ENCODE measurements around the gene TAF3.
"Not testable (repeated sequence)": the region's sequence is repeated elsewhere in the genome, so short reads cannot be mapped to it uniquely, and the experiment has no call there.

The TAF3 gene

DNA sequence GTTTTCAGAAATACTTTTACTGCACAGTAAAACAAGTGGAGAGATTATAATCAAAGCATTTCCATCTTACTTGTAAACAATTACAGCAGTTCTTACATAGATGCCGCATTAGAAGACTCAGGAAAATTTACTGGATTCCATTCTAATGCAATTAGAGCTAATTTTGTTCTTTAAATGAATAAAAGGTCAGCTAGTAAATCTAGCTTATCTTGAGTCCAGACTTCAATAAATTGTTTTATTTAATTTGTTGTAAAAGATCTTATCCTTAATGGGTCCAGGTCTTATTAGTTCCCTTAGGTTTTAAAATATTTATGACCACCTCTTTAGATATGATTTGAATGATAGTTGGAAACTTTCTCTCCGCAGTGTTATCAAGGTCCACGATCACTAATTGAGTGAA is 166.0 kb downstream of the TAF3 start:
- no peak for DNase-seq

DNA sequence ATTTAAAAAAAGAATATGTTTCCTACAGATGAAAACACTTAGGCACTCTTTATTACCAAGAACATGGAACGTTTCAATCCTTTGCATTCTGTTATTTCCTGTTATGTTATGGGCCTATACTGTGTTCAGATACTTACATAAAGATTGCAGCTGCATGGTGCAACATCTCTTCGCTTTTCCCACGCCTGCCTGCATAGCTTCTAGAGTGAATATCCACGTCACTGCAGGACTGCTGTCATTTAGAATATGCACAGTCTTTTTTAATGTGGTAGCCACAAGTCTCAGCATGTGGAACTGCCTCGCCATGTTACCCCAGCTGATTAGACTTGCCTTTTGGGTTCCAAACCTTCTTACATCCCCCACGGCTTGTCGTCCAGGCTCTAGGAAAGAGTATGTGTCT is 166.6 kb downstream of the TAF3 start:
- no peak for DNase-seq

DNA sequence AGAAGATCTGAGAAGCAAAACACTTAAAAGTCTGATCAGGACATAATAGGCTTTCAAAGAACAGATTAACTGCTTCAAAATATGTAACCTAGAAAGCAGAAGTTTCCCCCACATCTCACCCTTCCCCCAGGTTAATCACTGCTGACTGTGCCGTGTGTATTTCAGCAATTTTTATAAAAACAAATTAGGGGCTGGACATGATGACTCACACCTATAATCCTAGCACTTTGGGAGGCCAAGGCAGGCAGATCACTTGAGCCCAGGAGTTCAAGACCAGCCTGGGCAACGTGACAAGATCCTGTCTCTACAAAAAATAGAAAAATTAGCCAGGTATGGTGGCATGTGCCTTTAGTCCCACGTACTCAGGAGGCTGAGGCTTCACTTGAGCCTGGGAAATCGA is 168.5 kb downstream of the TAF3 start:
- no peak for DNase-seq

DNA sequence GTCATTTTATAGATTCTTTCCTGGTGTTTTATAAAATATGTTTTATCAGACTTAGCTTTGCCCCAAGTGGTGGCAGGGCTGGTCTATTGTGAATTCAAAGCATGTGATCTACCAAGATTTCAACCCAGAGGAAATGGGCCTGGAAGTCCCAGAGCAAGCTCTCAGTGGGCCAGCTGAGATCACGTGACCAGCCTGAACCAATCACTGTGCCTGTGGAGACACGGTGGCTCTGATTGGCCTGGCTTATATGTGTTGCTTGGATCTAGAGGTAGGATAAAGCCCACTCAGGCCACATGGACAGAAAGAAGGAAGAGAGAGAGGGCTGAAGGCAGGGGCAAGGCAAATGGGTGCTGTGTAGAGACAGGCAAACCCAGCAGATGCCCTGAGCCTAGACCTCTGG is 170.7 kb downstream of the TAF3 start:
- no peak for DNase-seq

DNA sequence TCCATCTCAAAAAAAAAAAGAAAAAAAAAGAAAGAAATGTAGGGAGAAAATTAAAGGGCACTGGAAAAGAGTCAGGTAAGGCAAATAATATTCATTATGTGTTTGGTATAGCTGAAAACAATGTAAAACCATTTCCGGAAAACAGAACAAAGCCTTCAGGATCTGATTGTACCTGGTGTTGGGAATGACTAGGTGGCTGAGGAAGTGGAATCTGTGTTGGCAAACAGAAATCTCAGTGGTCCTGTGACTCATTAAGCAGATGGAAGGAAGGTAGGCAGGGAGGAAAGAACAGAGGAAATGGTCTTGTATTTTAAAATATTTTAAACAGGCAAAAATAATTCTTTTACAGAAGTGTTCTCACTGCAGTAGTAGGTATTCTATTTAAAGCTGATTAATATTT is 180.5 kb downstream of the TAF3 start:
- DNase-seq: no peak

DNA sequence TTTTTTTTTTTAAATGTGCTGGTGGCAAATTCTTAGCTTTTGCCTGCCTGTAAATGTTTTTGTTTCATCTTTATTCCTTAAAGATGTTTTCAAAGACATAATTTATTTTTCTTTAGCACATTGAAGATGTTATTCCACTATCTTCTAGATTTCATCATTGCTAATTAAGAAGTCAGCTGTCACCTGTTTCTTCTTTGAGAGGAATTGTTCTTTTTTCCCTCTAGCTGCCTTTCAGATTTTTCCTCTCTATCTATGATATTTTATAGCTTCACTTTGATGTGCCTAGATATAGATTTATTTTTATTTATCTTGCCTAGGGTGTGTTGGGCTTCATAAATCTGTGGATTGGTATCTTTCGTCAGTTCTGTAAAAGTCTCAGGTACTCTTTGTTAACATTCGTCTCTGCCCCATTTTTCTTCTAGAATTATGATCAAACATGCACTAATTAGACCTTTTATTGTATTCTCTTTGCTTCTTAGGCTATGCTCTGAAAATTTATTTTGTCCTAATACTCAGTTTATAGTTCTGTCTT is 186.2 kb downstream of the TAF3 start:
- no peak for DNase-seq

DNA sequence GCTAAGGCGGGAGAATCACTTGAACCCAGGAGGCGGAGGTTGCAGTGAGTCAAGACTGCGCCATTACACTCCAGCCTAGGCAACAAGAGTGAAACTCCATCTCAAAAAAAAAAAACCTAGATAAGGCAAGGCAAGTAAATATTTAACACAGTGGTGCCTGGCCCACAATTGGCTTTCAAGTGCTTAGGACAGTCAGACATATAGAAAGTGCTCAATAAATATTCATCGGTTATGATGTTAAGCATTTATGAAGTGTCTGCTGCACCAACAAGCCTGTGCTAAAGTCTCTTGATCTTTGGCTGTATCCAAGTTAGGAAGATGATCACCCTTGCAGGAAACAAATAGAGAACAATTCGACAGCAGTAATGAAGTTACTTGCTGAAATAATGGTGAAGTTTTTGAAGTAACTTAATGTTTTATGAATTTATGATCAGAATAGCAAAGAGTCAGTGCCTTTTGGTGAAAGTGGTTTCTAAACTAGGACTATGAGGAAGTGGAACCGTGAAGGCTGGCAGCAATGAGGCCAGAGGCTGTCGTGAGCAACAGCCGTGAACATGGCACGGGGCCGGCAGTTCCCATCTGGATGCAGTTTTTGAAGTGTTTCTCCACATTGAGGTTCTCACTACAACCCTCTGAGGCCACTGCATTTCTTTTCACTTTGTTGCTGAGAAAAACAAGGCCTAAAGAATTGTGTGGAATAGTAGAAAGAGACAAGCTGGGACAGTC is 188.1 kb downstream of the TAF3 start:
- no peak for DNase-seq

DNA sequence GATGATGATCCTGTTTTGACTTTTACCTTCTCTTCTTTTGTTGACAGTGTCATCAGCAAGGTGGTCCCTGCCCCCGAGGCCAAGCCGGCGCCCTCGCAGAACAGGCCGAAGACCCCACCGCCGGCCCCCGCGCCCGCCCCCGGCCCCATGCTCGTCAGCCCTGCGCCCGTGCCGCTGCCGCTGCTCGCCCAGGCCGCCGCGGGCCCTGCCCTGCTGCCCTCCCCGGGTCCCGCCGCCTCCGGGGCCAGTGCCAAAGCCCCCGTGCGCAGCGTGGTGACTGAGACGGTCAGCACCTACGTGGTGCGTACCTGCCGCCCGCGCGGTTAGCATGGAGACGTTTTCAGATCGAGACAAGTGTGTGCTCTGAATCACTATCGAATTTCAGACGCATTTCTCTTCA is 190.7 kb downstream of the TAF3 start:
- no peak for DNase-seq

DNA sequence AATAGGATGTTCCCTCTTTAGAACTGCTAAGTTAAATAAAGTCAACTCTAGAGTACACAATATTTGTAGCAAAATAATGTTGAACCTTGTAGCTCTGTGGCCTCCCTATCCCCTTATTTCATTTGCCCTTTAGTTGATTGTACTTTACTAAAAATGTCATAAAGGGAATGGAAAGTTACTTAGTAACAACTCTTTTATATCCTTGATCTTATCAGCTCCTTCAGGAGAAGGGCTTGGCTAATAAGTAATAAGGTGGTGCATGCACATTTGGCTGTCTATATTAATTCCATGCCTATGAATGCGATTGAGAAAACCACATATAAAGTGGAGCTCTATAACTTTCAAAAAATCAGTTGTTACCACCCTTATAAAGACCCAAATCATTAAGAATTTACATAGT is 194.7 kb downstream of the TAF3 start:
- no peak for DNase-seq

DNA sequence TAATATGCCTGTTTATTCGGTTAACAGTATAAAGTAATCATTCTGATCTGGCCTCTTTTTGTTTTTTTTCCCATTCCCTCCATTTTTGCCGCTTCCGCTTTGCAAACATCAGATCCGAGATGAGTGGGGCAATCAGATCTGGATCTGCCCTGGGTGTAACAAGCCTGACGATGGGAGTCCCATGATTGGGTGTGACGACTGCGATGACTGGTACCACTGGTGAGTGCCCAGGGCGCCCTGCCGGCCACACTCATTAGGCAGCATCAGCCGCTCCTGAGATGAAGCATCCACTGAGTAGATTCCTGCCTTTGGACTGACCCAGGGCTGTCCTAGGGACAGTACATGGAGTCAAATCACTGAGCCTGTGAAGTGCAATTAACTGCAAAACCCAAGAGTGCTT is 195.3 kb downstream of the TAF3 start:
- no peak for DNase-seq

DNA sequence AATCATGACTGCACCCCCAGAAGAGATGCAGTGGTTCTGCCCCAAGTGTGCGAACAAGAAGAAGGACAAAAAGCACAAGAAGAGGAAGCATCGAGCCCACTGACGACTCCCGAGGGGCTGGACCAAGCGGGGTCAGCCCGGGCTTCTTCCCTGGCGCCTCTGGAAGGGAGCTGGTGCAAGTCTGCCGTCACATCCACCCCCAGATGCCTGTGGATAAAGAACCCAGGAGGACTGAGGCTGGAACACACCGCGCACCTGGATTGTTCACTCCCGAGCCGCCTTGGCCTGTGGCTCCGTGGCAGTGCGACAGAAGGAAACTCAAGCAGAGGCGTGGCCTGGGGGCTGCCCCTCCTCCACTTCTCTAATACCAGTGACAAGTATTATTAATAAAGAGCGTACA is 196.3 kb downstream of the TAF3 start:
- no peak for DNase-seq

DNA sequence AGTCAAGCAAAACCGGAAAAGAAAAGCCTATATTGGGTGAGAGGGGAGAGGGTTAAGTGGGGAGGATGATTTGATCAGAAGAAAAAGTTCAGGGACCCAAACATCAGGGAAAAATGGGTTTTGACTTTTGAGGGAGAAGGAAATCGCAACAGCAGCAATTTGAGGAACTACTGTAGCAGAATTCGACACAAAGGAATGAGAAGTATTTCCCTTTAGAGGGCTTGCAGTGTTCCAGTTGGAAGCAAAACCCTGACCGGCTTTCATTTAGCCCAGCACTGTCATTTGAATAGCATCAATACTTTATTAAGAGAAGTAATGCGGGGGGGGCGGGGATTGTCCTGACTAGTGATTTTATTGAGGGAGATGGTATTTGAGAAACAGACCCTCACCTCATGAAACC is 199.0 kb downstream of the TAF3 start:
- DNase-seq: no peak

DNA sequence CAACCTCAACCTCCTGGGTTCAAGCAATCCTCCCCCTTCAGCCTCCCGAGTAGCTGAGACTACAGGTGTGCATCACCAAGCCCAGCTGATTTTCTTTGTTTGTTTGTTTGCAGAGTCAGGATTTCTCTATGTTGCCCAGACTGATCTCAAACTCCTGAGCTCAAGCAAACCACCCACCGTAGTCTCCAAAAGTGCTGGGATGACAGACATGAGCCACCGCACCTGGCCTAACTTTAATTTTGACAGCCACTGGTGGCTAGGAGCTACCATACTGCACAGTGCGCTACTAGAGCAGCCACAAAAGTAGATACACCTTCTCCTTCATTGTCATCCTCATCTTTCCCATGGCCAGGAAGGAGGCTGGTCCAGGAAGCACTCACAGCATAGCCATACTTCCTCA is 205.0 kb downstream of the TAF3 start:
- no peak for DNase-seq

DNA sequence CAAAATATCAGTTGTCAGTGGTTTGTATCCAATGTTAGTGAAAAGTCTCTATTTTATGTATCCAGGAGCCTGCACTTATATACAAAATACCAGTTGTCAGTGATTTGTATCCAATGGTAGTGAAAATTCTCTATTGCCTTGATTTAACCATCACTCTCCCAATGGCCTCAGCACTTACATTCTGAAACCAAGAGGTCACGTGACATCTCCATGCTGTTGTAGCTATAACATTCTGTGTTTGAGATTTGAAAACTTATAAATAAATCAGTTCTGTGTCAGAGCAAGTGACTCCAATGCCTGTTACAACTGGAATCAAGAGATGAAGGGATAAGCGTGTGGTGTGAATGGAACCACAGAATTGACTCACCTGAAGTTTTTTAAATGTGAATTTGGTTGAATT is 205.5 kb downstream of the TAF3 start:
- DNase-seq: no peak

DNA sequence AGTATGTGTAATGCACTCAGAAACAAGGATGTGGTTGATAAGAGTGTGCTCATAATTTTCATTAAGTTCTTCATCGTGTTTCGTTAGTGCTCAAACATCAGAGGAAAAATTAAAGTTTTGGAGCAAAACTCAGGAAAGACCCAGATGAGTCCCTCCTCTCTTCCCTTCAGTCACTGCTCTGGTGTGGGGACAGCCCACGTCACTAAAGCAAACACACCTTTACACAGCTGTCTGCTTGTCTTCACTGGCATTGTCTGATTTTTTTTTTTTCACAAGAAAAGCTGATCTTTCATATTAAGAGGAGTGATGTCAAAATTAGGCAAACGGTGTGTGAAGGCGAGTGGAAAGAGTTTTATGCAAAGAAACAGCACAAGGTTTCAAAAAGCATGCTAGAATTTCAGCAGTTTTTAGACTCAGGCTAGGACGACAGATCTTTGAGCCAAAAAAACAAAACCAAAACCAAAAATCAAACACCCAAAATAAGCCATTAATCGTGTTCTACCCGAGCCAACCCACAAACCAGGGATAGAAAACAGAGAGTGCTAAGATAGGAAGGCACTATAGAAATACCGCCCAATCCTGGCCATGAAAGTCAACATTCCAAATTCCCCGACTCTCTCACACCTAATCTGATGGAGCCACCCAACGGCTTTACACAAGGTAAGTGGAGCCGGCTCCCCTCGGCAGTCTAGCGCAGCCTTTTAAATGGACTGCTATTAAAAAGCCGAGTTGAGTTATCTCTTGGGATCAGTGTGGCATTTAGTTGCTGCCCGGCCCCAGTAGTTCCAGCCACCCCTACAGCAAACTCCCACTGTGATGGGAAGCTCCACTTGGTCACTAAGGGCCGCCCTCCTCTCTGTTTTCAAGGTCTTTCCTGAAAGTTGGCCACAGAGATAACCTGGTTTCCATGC is 208.3 kb downstream of the TAF3 start:
- DNase-seq: no peak

DNA sequence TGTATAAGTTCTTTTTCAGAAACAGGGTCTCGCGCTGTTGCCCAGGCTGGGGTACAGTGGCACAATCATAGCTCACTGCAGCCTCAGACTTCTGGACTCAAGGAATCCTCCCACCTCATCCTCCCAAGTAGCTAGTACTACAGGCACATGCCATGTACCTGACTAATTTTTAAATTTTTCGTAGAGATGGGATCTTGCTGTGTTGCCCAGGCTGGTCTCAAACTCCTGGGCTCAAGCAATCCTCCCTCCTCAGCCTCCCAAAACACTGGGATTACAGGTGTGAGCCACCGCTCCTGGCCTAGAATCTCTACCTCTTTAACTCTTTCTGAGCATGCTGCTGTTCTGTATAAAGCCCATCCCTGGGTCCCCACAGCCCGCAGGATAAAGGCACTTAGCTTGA is 212.9 kb downstream of the TAF3 start:
- DNase-seq: not testable (repeated sequence)

DNA sequence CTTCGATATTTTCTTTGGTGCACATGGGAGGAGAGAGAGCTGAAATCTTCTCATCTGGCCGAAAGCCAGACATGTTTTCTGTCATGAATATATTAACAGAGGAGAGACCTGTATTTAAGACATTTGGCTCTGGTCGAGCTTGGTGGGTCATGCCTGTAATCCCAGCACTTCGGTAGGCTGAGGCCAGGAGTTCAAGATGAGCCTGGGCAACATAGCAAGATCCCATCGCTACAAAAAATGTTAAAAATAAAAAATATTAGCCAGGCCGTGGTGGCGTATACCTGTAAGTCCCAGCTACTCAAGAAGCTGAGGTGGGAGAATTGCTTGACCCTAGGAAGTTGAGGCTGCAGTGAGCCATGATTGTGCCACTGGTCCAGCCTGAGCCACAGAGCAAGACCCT is 214.3 kb downstream of the TAF3 start:
- DNase-seq: no peak

DNA sequence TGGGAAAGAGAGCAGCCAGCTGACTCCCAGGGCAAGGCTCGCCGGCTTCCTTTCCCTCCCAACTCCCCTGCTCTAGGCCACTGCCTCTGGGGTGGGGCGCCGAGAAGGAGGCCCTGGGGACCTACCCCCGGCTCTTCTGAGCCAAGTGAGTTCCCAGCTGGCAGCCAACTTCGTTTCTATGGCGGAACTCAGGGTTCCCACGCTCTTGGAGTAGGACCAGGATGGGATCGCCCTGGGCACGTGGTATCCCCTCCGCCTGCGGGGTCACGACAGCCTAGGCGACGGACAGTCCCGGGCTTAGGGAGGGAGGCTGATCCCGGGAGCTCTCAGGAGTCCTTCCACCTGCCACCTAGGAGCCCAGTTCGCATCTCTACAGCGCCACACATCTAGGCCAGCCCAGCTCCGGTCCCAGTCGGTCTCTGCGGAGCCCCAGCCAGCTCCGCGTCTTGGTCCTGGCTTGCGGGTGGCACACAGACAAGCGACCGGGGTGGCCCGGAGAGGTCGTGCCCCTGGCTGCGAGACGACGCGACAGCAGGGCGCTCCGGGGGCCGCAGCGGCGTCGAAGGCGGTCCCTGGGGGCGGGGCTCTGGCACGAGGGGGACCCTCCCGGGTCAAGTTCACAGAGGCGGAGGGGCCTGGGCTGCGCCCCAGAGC is 215.6 kb downstream of the TAF3 start:
- no peak for DNase-seq

DNA sequence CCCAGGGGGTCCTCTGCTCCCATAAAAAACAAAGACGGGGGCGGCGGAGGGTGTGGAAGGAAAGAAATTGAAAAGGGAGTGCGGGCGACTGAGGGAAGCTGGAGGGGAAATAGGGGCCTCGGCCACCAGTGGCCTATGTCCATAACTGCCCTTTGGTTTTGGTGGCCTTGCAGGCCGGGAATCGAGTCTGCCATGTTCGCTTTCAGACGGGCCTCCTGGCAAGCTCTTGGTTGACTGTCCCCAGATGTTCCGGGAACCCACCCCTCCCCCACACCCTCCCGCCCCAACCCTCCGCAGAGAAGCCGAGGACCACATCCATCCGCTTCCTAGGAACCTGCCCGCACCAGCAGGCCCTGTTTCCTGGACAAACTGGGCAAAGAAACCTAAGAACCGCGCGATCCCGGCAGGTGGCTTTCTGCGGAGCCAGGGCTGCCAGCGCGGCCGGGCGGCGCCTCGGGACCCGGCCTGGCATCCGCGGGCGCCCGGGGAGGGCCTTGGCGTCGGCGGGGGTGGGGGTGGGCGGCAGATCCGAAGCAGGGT is 216.2 kb downstream of the TAF3 start:
- no peak for DNase-seq

DNA sequence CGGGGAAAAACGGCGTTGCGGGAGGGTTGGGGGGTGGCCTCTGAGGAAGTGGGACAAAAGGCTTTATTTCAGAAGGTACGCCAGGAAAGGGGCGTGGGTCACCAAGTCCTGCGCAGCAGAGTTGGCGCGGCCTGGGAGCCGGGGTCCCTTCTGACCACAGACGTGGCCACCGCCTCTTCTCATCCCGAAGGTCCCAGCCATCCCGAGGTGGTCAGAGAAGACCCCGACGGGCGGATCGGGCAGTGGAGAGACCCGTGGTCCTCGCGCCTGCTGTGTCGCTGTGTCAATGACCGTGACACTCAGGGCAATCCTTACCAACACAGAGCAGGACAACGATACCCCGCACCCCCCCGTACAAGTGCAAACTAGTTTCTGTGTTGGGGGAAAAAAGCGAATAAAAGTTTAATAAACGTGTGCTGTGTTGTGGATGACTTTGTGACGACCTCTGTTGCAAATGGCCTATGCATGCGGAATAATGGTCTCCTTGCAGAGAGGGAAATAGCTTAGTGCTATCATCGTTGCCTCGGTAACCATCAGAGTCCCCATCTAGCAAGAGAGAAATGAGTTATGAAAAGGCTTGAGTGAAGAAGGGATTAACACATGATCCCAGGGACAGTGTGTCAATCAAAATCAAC is 216.8 kb downstream of the TAF3 start:
- DNase-seq: peak; percentile 13

DNA sequence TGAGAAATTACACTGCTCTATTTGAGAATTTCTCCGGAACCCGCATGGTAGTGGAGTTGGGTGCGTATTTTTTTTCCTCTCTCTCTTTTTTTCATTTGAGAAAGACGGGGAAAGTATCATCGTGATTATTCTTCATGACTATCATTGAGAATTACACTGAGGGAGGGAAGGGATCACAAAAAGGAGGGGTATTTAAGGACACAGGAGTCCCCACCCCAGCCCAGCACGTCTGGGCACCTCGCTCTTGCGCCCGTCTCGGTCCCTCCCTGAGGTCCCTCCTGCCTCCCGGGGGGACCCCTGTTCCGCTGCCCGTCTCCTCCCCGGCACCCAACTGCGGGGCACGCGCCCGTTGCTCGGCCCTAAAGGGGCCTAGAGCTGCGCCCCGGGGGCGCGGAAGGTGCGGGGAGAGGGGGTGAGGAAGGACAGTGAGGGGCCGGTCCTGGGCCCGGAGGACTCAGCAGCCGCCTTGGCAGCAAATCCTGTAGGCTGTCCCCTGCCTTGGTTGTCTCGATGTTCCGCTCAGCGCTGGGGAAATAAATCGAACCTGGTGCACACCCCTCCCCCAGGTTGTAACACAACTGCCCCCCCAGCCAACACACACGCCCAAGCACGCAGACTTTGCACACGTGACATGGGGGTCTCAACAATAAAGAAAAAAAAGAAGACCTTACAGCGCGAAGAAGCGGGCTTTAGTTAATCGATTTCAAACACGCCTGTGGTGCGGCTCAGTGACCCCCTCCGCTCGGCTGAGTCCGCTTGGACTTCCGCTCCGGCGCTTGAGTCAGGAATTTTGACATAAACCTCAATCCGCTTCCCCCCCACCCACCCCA is 217.6 kb downstream of the TAF3 start:
- no peak for DNase-seq
